NCI-H345 treated with DMSO at 0.1 percent for 48 hours (cell line): ENCODE measurements around the gene ENO4.

ENCODE experiments used
- DNase-seq: peaks from one replicate; lab custom pipeline; 2025; ENCODE audit not compliant: unreplicated experiment; lab: John Stamatoyannopoulos, UW

Gene ENO4

GRCh38 chr10:116912162-116912561 lies 62.9 kb downstream of the ENO4 start:
- no peak for DNase-seq

DNA sequence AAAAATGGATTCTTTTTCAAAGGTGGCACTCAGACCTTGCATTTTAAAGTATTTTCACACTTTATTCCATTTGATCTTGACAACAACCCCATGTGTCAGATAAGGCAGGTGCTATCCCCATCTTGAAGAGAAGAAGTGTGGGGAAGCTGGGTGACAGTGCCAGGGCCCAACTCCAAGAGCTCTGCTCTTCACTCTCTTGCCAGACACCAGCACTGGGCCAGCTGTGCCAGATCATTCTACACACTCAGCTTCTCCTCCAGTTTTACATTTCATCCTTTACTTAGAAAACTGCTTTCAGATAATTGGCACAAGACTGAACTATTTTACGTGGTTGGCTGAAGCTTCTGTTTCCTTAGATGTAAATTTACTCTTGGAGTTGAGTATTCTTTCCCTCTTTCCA lies 64.4 kb downstream of the ENO4 start:
- DNase-seq = no peak

- no peak for DNase-seq
Measured at GRCh38 chr10:116915340-116915739, 66.0 kb downstream of the ENO4 start.

DNA sequence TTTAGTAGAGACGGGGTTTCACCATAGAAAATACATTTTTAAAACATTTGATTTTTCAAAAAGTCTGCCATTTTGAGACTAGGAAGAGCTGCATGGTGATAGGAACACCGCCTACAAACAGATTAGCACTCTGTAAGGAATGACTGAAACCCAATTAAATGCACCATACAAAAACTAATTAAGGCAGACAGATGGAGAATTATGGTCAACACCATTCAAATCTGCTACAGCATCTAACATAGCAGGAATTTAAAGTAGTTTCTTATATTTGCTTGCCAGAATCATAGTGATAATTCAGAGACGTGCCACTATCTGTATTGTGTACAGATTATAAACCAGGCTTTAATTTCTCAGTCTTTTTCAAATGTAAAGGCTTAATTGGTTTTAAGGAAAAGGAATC lies 68.2 kb downstream of the ENO4 start:
- DNase-seq = no peak

GRCh38 chr10:116918583-116918982 lies 69.3 kb downstream of the ENO4 start:
- no peak for DNase-seq

- DNase-seq = no peak
Measured at GRCh38 chr10:116919164-116919563, 69.9 kb downstream of the ENO4 start.

DNA sequence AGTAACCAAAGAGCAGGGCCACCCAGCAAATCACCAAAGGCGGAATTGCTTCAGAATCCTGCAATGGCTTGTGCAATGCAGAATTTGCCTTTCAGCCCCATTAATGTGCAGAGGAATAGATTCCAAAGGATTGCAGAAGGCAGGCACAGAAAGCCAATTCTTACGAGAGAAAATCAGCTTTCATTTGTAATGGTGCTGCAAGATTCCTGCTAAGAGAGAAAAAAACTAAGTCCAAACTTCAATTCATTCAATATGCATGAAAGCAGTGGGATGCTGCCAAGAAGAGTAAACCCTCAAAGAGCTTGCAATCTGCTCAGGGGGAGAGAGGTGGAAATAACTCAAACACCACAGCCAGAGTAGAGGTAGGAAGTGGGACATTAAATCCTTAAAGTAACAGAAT lies 70.4 kb downstream of the ENO4 start:
- no peak for DNase-seq

DNA sequence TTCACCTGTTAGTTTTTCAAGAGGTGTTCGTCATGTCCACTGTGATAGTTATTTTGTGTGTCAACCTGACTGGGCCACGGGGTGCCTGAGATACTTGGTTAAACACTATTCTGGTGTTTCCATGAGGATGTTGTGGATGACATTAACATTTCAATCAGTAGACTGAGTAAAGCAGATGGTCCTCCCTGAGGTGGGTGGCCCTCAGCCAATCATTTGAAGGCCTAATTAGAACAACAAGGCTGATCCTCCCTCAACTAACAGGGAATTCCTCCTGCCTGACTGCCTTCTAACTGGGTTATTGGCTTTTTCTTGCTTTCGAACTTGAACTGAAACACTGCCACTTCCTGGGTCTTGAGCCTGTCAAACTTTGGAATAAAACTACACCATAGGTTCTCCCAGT lies 75.8 kb downstream of the ENO4 start:
- DNase-seq = no peak

DNA sequence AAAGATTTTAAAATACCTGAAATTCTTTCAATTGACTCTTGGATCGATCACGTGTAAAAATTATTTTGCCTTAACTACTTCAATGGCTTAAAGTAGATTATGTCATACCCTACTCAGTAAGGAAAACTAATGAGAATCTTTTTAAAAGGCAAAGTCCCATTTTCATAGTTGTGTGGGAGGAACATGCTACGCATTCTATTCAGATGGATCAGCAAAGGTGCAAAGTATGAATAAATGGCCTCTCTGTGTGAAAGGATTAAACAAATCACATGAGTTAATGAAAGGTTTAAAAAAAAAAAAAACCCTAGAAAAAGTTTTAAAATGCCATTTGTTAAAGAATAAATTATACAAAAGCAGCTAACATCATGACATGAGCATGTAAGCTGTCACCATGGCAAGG lies 77.1 kb downstream of the ENO4 start:
- no peak for DNase-seq

GRCh38 chr10:116931806-116932205 lies 82.5 kb downstream of the ENO4 start:
- no peak for DNase-seq
